Mesenchymal stem cell (in vitro differentiated cells and primary cell): ENCODE data around the gene RNGTT.

Experiments
- DNase-seq: peaks from one replicate; pipeline ENCODE4 v3.0.0-alpha.2; 2013
- H2AFZ ChIP-seq: one replicate; pipeline ENCODE4 v1.6.1; 2013; ENCODE audit warnings: low read depth, mild to moderate bottlenecking, control low read depth, inconsistent platforms, low read length, moderate library complexity
- H2AK5ac ChIP-seq: 2 replicates; pipeline ENCODE4 v1.6.1; 2013; ENCODE audit warnings: low read length, moderate library complexity, mild to moderate bottlenecking, inconsistent platforms; ENCODE audit not compliant: severe bottlenecking
- H2BK120ac ChIP-seq: one replicate; pipeline ENCODE4 v1.6.1; 2013; ENCODE audit warnings: low read depth, mild to moderate bottlenecking, inconsistent platforms, low read length, moderate library complexity
- H2BK12ac ChIP-seq, 2 experiments: one replicate each; pipeline ENCODE4 v1.6.1; 2013; ENCODE audit warnings: inconsistent platforms in 2 of 2, low read length in 2 of 2, mild to moderate bottlenecking in 2 of 2, moderate library complexity in 2 of 2, control low read depth in 1 of 2
- H2BK15ac ChIP-seq: one replicate; pipeline ENCODE4 v1.6.1; 2013; ENCODE audit warnings: mild to moderate bottlenecking, low read depth, inconsistent platforms; ENCODE audit not compliant: poor library complexity, severe bottlenecking
- H2BK5ac ChIP-seq: 2 replicates; pipeline ENCODE4 v1.6.1; 2013; ENCODE audit warnings: low read depth, mild to moderate bottlenecking, low read length, control low read depth, inconsistent platforms; ENCODE audit not compliant: poor library complexity, severe bottlenecking
- H3K14ac ChIP-seq, 2 experiments: one replicate each; pipeline ENCODE4 v1.6.1; 2013; ENCODE audit warnings: inconsistent platforms in 2 of 2, low read length in 2 of 2, control low read depth in 1 of 2, mild to moderate bottlenecking in 1 of 2, moderate library complexity in 1 of 2
- H3K18ac ChIP-seq, 2 experiments: one replicate each; pipeline ENCODE4 v1.6.1; 2013; ENCODE audit warnings: inconsistent platforms in 2 of 2, low read length in 2 of 2, control low read depth in 1 of 2, low read depth in 1 of 2, mild to moderate bottlenecking in 1 of 2
- H3K23ac ChIP-seq, 2 experiments: one replicate each; pipeline ENCODE4 v1.6.1; 2013; ENCODE audit warnings: inconsistent platforms in 2 of 2, low read length in 2 of 2, mild to moderate bottlenecking in 2 of 2, moderate library complexity in 2 of 2, control low read depth in 1 of 2
- H3K27ac ChIP-seq: 2 replicates; pipeline ENCODE4 v1.5.1; 2013; ENCODE audit warnings: mild to moderate bottlenecking, moderate library complexity, low read length, control low read depth, inconsistent platforms; ENCODE audit not compliant: poor library complexity, severe bottlenecking
- H3K27me3 ChIP-seq, 2 experiments: 2 replicates each; pipeline versions ENCODE4 v1.6.1 to v1.7.0; 2013; ENCODE audit warnings: low read length in 2 of 2, mild to moderate bottlenecking in 2 of 2, moderate library complexity in 2 of 2, control low read depth in 1 of 2, inconsistent platforms in 1 of 2; ENCODE audit not compliant: control insufficient read depth in 1 of 2, insufficient read depth in 1 of 2
- H3K36me3 ChIP-seq, 2 experiments: 2 replicates each; pipeline versions ENCODE4 v1.6.1 to v1.7.0; 2013; ENCODE audit warnings: low read length in 2 of 2, control low read depth in 1 of 2, inconsistent platforms in 1 of 2, low read depth in 1 of 2, mild to moderate bottlenecking in 1 of 2; ENCODE audit not compliant: insufficient read depth in 2 of 2, control insufficient read depth in 1 of 2
- H3K4ac ChIP-seq, 2 experiments: one replicate each; pipeline ENCODE4 v1.6.1; 2013; ENCODE audit warnings: inconsistent platforms in 2 of 2, low read length in 2 of 2, mild to moderate bottlenecking in 2 of 2, moderate library complexity in 2 of 2, control low read depth in 1 of 2, low read depth in 1 of 2
- H3K4me1 ChIP-seq: 2 replicates; pipeline ENCODE4 v1.6.1; 2013; ENCODE audit warnings: low read depth, low read length, control low read depth; ENCODE audit not compliant: control insufficient read depth, insufficient read depth
- H3K4me2 ChIP-seq: 2 replicates; pipeline ENCODE4 v1.6.1; 2013; ENCODE audit warnings: low read length, mild to moderate bottlenecking, inconsistent platforms; ENCODE audit not compliant: poor library complexity, severe bottlenecking
- H3K4me3 ChIP-seq, 2 experiments: 2 replicates each; pipeline versions ENCODE4 v1.5.1 to v1.7.0; 2013; ENCODE audit warnings: low read length in 2 of 2, mild to moderate bottlenecking in 2 of 2, control low read depth in 1 of 2, low read depth in 1 of 2; ENCODE audit not compliant: insufficient read depth in 1 of 2
- H3K79me1 ChIP-seq: replicated peaks from 2 replicates; pipeline ENCODE4 v1.6.1; 2013; ENCODE audit warnings: mild to moderate bottlenecking, control low read depth, low read length, inconsistent platforms; ENCODE audit not compliant: poor library complexity, severe bottlenecking
- H3K9ac ChIP-seq: 2 replicates; pipeline ENCODE4 v1.7.0; 2013; ENCODE audit warnings: mild to moderate bottlenecking, low read length, moderate library complexity
- H3K9me3 ChIP-seq: 2 replicates; pipeline ENCODE4 v1.7.0; 2013; ENCODE audit warnings: mild to moderate bottlenecking, low read length; ENCODE audit not compliant: control insufficient read depth
- H4K8ac ChIP-seq: one replicate; pipeline ENCODE4 v1.6.1; 2013; ENCODE audit warnings: inconsistent platforms, mild to moderate bottlenecking, low read length, moderate library complexity
- H4K91ac ChIP-seq: one replicate; pipeline ENCODE4 v1.6.1; 2013; ENCODE audit warnings: mild to moderate bottlenecking, low read length, inconsistent platforms
- WGBS: methylation state at CpG from one replicate; pipeline ENCODE4 v1.1.7; 2013; ENCODE audit warnings: mixed read lengths; 5-methylcytosine and 5-hydroxymethylcytosine counted together

The RNGTT gene

DNA sequence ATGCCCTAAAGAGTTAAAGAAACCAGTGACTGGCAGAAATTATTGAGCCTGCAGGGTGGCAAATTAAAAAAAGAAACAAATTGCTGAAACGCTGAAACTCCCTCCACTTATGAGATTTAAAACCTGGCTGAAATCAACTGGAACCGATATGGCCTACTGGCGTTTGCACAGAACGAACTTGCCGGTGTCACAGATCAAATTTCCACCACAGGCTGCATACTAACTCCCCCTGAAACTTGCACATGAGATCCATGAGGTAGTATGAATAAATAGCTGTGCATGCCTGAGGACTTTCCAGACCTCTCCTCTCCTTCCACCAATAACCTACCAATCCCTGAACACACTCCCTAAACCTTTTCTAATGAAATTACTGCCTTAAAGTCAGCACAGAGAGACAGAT, 150.4 kb downstream of the RNGTT start:
- Histone ChIP-seq H3K79me1 (peaks cover 12% of the 10 kb centered on the region), H3K36me3 (no peaks in the 10 kb centered on the region)
- WGBS, result 97% methylated on average over 5 of the region's 5 CpGs

DNA sequence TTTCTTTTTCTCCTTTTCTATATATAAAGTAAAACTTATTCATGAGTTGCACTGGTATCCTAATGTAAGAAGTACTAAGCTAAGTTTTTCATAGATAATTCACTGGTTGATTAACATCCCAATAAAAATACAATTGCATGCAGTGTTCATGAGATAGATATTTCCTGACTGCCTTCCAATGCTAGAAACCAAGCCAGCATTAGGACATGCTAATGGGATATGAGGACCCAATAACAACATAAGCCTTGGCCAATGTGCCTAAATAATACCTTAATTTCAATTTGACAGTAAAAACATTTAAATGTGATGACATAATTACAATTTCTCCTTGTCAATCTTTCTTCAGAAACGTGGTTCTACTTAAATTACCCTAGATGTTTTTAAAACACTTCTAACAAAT, 152.7 kb downstream of the RNGTT start:
- H2BK12ac ChIP-seq, result no peak overlapping the region
- no CpG with 5 or more reads among the region's 1 CpG for WGBS

More for the DNA sequence above, 150.4 kb downstream of the RNGTT start:
- H3K9me3 ChIP-seq, result peaks cover 5% of the 10 kb centered on the region
- H3K23ac ChIP-seq, result no peak overlapping the region
- H3K4ac ChIP-seq, result no peak overlapping the region
- H2BK120ac ChIP-seq, result no peak overlapping the region
- no peak overlapping the region for H3K4me2 ChIP-seq
- H3K18ac ChIP-seq, result no peak overlapping the region
- no peak overlapping the region for H2BK15ac ChIP-seq
- H3K14ac ChIP-seq, result no peak overlapping the region
- no peak overlapping the region for H3K9ac ChIP-seq
- no peak overlapping the region for H2AK5ac ChIP-seq
- no peak overlapping the region for H2BK5ac ChIP-seq
- H2AFZ ChIP-seq, result no peak overlapping the region
- no peaks in the 10 kb centered on the region for H3K4me1 ChIP-seq
- H2BK12ac ChIP-seq, result no peak overlapping the region
- no peak overlapping the region for H4K8ac ChIP-seq
- DNase-seq, result no peak
- H3K4me3 ChIP-seq, result no peak overlapping the region
- H3K27me3 ChIP-seq, result no peaks in the 10 kb centered on the region
- H4K91ac ChIP-seq, result no peak overlapping the region
- no peak overlapping the region for H3K27ac ChIP-seq

DNA sequence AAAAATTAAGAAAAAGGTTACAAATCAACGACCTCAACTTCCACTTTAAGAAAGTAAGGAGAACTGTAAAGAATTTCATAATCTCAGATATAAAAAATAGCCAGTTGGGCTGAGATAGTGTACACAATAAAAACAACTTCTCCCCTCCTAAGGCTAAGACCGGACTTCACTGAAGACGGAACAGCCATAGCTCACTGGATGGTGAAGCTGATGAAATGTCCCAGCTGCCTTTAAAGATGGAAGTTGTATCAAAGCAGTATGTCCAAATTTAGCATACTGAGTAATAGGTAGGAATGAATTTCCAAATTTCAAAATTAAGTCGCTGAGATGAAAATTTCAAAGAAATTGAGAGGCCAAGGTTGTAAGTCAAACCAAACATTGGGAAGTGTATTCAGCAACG, 153.3 kb downstream of the RNGTT start:
- Histone ChIP-seq H3K4me1 (no peaks in the 10 kb centered on the region), H2BK15ac (no peak overlapping the region), H3K79me1 (peaks cover 16% of the 10 kb centered on the region), H2AFZ (no peak overlapping the region), H3K9ac (no peak overlapping the region), H3K4me3 (no peak overlapping the region), H3K14ac (no peak overlapping the region), H2BK5ac (no peak overlapping the region), H3K9me3 (peaks cover 25% of the 10 kb centered on the region), H2BK120ac (no peak overlapping the region), H3K27ac (no peak overlapping the region), H3K18ac (no peak overlapping the region), H2BK12ac (no peak overlapping the region), H2AK5ac (no peak overlapping the region), H3K4me2 (no peak overlapping the region), H4K8ac (no peak overlapping the region), H3K27me3 (no peaks in the 10 kb centered on the region), H3K4ac (no peak overlapping the region), H3K23ac (no peak overlapping the region), H3K36me3 (peaks cover 2 to 3% of the 10 kb centered on the region in 2 experiments), H4K91ac (no peak overlapping the region)
- no peak for DNase-seq
- WGBS, result 98% methylated on average over 4 of the region's 5 CpGs

More for the DNA sequence above, 152.7 kb downstream of the RNGTT start:
- Histone ChIP-seq H3K4me3 (no peak overlapping the region), H2BK120ac (no peak overlapping the region), H2BK5ac (no peak overlapping the region), H4K91ac (no peak overlapping the region), H2BK15ac (no peak overlapping the region), H2AFZ (no peak overlapping the region), H3K27ac (no peak overlapping the region), H3K4me1 (no peaks in the 10 kb centered on the region), H3K79me1 (peaks cover 13% of the 10 kb centered on the region), H3K4me2 (no peak overlapping the region), H3K23ac (no peak overlapping the region), H3K36me3 (peaks cover 2 to 3% of the 10 kb centered on the region in 2 experiments), H3K14ac (no peak overlapping the region), H3K27me3 (no peaks in the 10 kb centered on the region), H4K8ac (no peak overlapping the region), H3K4ac (no peak overlapping the region), H3K9ac (no peak overlapping the region), H3K9me3 (peaks cover 25% of the 10 kb centered on the region), H3K18ac (no peak overlapping the region), H2AK5ac (no peak overlapping the region)
- no peak for DNase-seq

DNA sequence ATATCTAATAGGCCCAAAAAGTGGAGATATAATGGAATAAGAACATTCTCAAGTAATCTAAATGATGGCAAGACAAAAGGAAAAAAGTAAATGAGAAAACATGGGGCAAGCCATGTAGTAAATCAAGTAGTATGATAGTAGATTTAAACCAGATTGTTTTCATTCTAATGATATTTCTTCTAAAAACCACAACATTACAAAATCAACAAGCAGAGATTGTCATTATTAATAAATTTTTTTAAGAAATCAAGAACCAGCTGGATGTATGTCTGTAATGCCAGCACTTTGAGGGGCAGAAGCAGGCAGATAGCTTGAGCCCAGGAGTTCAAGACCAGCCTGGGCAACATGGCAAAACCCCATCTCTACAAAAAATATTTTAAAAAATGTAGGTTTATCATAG, 155.0 kb downstream of the RNGTT start:
- H3K23ac ChIP-seq, result no peak overlapping the region
- no peak overlapping the region for H2AFZ ChIP-seq
- peaks cover 16% of the 10 kb centered on the region for H3K79me1 ChIP-seq
- no peak overlapping the region for H3K4ac ChIP-seq
- H3K4me1 ChIP-seq, result peaks cover 1% of the 10 kb centered on the region
- H3K27me3 ChIP-seq, result no peaks in the 10 kb centered on the region
- H2BK5ac ChIP-seq, result no peak overlapping the region
- no peak overlapping the region for H4K8ac ChIP-seq
- H3K36me3 ChIP-seq, result peaks cover 2 to 3% of the 10 kb centered on the region in 2 experiments
- no peak overlapping the region for H3K4me3 ChIP-seq
- no peak overlapping the region for H3K9ac ChIP-seq
- peaks cover 25% of the 10 kb centered on the region for H3K9me3 ChIP-seq
- no peak overlapping the region for H2BK15ac ChIP-seq
- no peak overlapping the region for H3K27ac ChIP-seq
- H2BK120ac ChIP-seq, result no peak overlapping the region
- H3K18ac ChIP-seq, result no peak overlapping the region
- no peak overlapping the region for H2BK12ac ChIP-seq
- no peak overlapping the region for H3K4me2 ChIP-seq
- H2AK5ac ChIP-seq, result no peak overlapping the region
- no peak for DNase-seq
- no peak overlapping the region for H4K91ac ChIP-seq
- H3K14ac ChIP-seq, result no peak overlapping the region
